Lower lobe of right lung (tissue), 2 donors: ENCODE results near the gene WDR72. TPM values are rescaled to one million over a fixed set of nuclear protein-coding genes. Genes with fewer than 3 reads are reported as not detected.

Experiments used
- ATAC-seq, 2 donors: fragments of 200-7000 bp; cut with Tn5 transposase; one replicate each; pipeline ENCODE4 v1.9.1; 2020 to 2022; ENCODE audit warnings: mild to moderate bottlenecking in 2 of 2, moderate library complexity in 2 of 2
- DNase-seq: peaks from one replicate; pipeline ENCODE4 v3.0.0-alpha.2; 2020
- H3K27ac ChIP-seq: fragments of 200-600 bp; one replicate; pipeline ENCODE4 v1.8.0; 2022
- H3K27me3 ChIP-seq: fragments of 200-600 bp; one replicate; pipeline ENCODE4 v1.8.0; 2022; ENCODE audit warnings: low read depth
- H3K36me3 ChIP-seq: fragments of 200-600 bp; one replicate; pipeline ENCODE4 v1.8.0; 2022; ENCODE audit warnings: mild to moderate bottlenecking
- H3K4me1 ChIP-seq: fragments of 200-600 bp; one replicate; pipeline ENCODE4 v1.8.0; 2022
- H3K4me3 ChIP-seq: fragments of 200-600 bp; one replicate; pipeline ENCODE4 v1.8.0; 2022; ENCODE audit warnings: mild to moderate bottlenecking
- H3K9me3 ChIP-seq: fragments of 200-600 bp; one replicate; pipeline ENCODE4 v1.8.0; 2022
- intact Hi-C: fragments of 100-400 bp; cut with DNase I; formaldehyde crosslinking; loops from one replicate; pipeline ENCODE4 v1.11.0; 2022
- total RNA-seq: library from RNA; stranded (reverse); fragmentation: NEBNext Ultra II Directional; extraction: Animal tissue kit (Norgen Biotek cat#: 25700); gene quantifications from one replicate; pipeline ENCODE4 v1.2.1, GENCODE V29; 2021
- TF ChIP-seq, protein P1 (sequence below): fragments of 200-600 bp; IDR thresholded peaks from one replicate; pipeline ENCODE4 v1.8.0; 2022; ENCODE audit warnings: antibody characterized with exemption, mild to moderate bottlenecking
- donor health status: DM: no; HTN: yes; CAD: no; lungs with severe emphysema.

Gene WDR72
- total RNA-seq, 1 donor from 2014 or later, result 1.5 TPM

DNA sequence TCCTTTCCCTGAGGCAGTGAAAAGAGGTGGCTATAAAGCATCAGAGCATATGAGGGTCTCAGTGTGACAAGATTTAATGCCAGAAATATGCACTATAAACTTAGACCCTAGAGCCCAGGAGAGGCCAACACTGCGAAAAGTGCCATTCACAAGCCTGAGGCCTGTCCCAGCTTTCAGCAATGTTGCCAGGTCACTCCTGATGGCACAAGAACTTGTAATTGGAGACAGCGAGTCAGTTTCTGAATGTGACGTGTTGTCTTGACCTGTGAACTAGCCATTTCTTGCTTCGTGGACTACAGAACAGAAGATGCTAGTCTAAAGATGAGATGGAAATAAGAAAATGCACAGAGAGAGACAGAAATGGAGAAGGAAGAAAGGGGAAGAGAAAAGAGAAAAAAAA, 87.9 kb downstream of the WDR72 start:
- Histone ChIP-seq H3K27ac (no peak overlapping the region), H3K4me3 (no peak overlapping the region), H3K9me3 (no peaks in the 10 kb centered on the region), H3K27me3 (no peaks in the 10 kb centered on the region), H3K36me3 (no peaks in the 10 kb centered on the region), H3K4me1 (no peaks in the 10 kb centered on the region)
- intact Hi-C loops, result no loop called here
- ATAC-seq, result no peak
- TF ChIP-seq, protein P1, sequence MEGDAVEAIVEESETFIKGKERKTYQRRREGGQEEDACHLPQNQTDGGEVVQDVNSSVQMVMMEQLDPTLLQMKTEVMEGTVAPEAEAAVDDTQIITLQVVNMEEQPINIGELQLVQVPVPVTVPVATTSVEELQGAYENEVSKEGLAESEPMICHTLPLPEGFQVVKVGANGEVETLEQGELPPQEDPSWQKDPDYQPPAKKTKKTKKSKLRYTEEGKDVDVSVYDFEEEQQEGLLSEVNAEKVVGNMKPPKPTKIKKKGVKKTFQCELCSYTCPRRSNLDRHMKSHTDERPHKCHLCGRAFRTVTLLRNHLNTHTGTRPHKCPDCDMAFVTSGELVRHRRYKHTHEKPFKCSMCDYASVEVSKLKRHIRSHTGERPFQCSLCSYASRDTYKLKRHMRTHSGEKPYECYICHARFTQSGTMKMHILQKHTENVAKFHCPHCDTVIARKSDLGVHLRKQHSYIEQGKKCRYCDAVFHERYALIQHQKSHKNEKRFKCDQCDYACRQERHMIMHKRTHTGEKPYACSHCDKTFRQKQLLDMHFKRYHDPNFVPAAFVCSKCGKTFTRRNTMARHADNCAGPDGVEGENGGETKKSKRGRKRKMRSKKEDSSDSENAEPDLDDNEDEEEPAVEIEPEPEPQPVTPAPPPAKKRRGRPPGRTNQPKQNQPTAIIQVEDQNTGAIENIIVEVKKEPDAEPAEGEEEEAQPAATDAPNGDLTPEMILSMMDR, result no peak
- no peak for DNase-seq

DNA sequence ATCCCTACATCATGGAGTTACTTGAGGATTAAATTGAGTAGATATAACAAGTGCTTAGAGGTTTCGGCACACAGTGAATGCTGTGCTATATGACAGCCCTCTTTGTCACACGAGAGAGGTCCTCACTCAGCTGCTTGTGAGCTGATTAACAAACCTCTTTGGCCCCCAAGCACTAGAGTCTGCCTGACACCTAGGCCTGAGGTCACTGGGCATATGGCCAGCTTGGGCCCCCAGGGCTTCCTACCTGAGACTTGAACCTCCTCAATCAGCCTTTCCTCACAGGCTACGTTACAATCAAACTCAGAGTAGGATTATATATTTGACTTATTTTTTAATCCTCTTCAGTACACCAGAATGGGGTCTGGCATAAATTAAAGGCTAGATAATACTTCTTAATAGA, 88.8 kb downstream of the WDR72 start:
- H3K27me3 ChIP-seq, result no peaks in the 10 kb centered on the region
- no peak overlapping the region for H3K4me3 ChIP-seq
- ATAC-seq (no peak), DNase-seq (no peak)
- H3K4me1 ChIP-seq, result no peaks in the 10 kb centered on the region
- TF ChIP-seq, protein P1, result no peak
- no peaks in the 10 kb centered on the region for H3K9me3 ChIP-seq
- intact Hi-C loops, result no loop called here
- no peak overlapping the region for H3K27ac ChIP-seq
- H3K36me3 ChIP-seq, result no peaks in the 10 kb centered on the region

DNA sequence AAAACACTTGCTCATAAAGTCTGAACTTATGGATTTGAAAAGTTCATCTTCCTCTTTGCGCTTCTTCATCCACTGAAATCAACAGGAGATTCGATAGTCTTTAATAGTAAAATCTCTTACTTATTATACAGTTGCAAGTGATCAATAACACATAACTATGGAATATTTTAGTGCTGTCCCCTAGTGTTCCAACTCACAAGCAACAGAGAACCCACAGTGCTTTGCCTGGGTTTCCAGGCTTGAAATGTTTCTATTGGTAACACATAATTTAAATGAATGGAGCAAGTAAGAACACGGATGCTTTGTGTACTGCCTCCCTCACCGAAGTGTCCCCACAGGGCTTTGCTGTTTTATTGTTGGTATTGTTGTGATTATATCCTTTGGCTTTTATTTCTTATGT, 93.5 kb downstream of the WDR72 start:
- intact Hi-C loops, result no loop called here
- Histone ChIP-seq H3K4me3 (no peak overlapping the region), H3K27me3 (no peaks in the 10 kb centered on the region), H3K36me3 (no peaks in the 10 kb centered on the region), H3K9me3 (no peaks in the 10 kb centered on the region), H3K4me1 (no peaks in the 10 kb centered on the region), H3K27ac (no peak overlapping the region)
- TF ChIP-seq, protein P1, result no peak
- DNase-seq, result no peak
- no peak for ATAC-seq

DNA sequence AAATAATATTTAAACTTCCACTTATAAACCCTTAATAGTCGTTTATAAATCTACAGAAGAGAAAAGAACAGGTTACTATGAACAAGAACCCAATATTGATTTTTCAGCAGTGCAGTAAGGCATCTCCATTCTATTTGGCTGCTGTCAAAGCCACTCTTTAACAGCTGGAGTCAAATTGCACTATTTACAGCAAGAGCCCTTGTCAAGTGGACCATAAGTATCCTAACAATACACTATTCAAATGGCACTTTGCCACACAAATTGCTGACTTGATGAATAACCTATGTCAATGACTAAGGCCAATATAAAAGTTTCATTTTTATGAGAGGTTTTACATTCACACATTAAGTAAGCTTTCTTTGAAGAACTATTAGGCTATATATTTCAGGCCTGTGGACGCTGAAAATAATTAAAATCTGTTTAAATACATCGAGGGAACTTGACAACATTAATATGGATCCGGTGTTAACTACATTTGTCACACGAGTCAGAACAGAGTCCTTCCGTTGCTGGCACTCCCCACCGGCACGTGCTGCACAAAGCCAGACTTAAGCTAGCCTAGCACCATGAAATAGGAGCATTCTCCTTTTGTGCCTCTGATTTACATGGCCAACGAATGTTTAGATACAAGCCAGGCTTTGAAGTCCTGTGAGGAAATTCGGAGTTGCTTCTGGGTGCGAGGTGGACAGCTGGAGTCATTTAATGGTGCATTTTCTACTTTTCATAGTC, 100.5 kb downstream of the WDR72 start:
- Histone ChIP-seq H3K27me3 (no peaks in the 10 kb centered on the region), H3K4me3 (no peak overlapping the region), H3K36me3 (no peaks in the 10 kb centered on the region), H3K27ac (no peak overlapping the region), H3K9me3 (no peaks in the 10 kb centered on the region), H3K4me1 (no peaks in the 10 kb centered on the region)
- no peak for DNase-seq
- intact Hi-C loops, result no loop called here
- TF ChIP-seq, protein P1, result no peak
- no peak for ATAC-seq

DNA sequence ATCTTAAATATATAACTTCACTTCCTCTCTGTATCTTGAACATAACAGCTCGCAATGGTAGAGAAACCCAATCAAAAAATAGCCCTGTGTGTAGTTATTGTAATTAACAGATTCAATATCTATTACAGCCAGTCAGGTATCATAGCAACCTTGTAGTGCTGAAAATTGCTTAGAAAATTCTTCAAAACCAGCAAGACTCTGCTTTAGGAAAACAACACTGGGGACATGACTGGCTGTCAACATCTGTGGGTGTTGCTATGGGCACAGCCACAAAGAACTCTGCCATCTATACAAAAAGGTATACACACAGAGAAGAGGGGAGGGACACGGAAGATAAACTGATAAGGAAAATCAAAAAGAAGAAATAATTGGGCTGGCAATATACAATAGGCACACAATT, 101.2 kb downstream of the WDR72 start:
- Histone ChIP-seq H3K9me3 (no peaks in the 10 kb centered on the region), H3K27ac (no peak overlapping the region), H3K4me3 (no peak overlapping the region), H3K27me3 (no peaks in the 10 kb centered on the region), H3K36me3 (no peaks in the 10 kb centered on the region), H3K4me1 (no peaks in the 10 kb centered on the region)
- DNase-seq (no peak), ATAC-seq (no peak)
- TF ChIP-seq, protein P1, result no peak
- intact Hi-C loops, result no loop called here
